Thoracic aorta (tissue), 2 donors: ENCODE data around the gene AHI1. TPM values are rescaled to one million over a fixed set of nuclear protein-coding genes. Genes with fewer than 3 reads are reported as not detected.

ENCODE experiments used
- ATAC-seq: fragments of 150-250 bp; one replicate; pipeline ENCODE4 v1.8.0; 2017; ENCODE audit warnings: low read depth; ENCODE audit not compliant: insufficient number of reproducible peaks, low FRiP score
- DNase-seq: peaks from one replicate; pipeline ENCODE4 v3.0.0-alpha.2; 2020; ENCODE audit warnings: low spot score
- H3K27ac ChIP-seq, 2 donors: fragments of 200-600 bp; sonication (generic); 1 replicate in 1 of 2; 2 replicates in 1 of 2; pipeline ENCODE4 v1.5.1; 2016; ENCODE audit warnings: mild to moderate bottlenecking in 2 of 2, moderate library complexity in 2 of 2
- H3K27me3 ChIP-seq: fragments of 200-600 bp; sonication (generic); replicated peaks from 2 replicates; pipeline ENCODE4 v1.6.0; 2016; ENCODE audit warnings: mild to moderate bottlenecking; ENCODE audit not compliant: insufficient read depth
- H3K36me3 ChIP-seq: fragments of 200-600 bp; sonication (generic); one replicate; pipeline ENCODE4 v1.5.1; 2016
- H3K4me1 ChIP-seq, 2 donors: fragments of 200-600 bp; sonication (generic); 1 replicate in 1 of 2; 2 replicates in 1 of 2; pipeline versions ENCODE4 v1.5.1 to v1.6.0; 2016; ENCODE audit warnings: low read depth in 2 of 2, mild to moderate bottlenecking in 1 of 2; ENCODE audit not compliant: control insufficient read depth in 1 of 2
- H3K4me3 ChIP-seq: fragments of 200-600 bp; sonication (generic); 2 replicates; pipeline ENCODE4 v1.5.1; 2016; ENCODE audit warnings: mild to moderate bottlenecking
- H3K9me3 ChIP-seq: fragments of 200-600 bp; sonication (generic); 2 replicates; pipeline ENCODE4 v1.5.1; 2016
- CTCF ChIP-seq: fragments of 200-600 bp; sonication (generic); IDR thresholded peaks from one replicate; pipeline ENCODE4 v1.5.1; 2019; ENCODE audit warnings: antibody characterized with exemption
- total RNA-seq, 2 donors: library from RNA; depleted of rRNA; stranded (reverse); fragments of >200 nt; gene quantifications; one replicate each; pipeline versions ENCODE4 v1.1.0 to v1.2.3, GENCODE V29; 2016

AHI1 gene
- total RNA-seq, 2 donors from 2014 or later, result 21.7 to 65.5 TPM

DNA sequence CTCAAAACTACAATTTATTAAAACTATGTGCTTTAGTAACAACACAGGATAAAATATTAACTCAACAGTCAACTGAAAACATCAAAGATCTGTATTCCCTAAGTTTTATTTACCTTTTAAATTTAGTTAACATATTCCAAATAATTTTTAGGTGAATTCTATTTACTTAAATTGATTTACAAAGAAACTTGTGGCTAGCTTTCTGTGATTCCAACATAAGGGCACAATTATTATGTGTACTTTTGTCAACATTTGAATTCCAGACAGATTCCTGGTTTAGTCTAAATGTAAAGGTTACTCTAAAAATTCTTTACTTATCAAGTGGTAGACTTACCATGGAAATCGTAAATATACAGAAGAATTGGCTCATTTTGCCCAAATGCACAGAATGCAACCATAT is 70.7 kb downstream of the AHI1 start:
- Histone ChIP-seq H3K27ac (no peak overlapping the region), H3K27me3 (no peaks in the 10 kb centered on the region), H3K4me1 (no peaks in the 10 kb centered on the region), H3K36me3 (no peaks in the 10 kb centered on the region), H3K9me3 (no peaks in the 10 kb centered on the region), H3K4me3 (no peak overlapping the region)
- no peak for ATAC-seq
- DNase-seq, result no peak
- TF ChIP-seq CTCF, result no peak

DNA sequence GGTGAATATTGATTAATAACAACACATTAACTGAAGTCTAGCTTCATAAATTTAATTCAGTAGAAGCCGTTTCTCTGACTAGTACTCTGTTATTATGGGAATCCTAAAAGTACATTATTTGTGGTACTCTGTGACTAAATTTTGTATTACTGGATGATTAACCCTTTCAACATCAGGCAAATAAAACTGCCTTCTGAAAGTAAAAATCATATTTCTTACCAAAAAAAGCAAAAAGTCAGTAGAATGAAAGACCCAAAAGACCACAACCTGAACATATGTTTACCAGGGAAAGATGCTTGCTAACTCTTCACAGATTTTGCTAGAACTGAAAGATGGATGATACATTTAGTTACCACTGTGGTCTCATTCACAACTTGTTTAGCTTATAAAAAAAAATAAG is 73.2 kb downstream of the AHI1 start:
- no peaks in the 10 kb centered on the region for H3K9me3 ChIP-seq
- no peaks in the 10 kb centered on the region for H3K4me1 ChIP-seq
- no peaks in the 10 kb centered on the region for H3K27me3 ChIP-seq
- ATAC-seq (peak; percentile 36), DNase-seq (no peak)
- no peaks in the 10 kb centered on the region for H3K36me3 ChIP-seq
- H3K4me3 ChIP-seq, result no peak overlapping the region
- TF ChIP-seq CTCF, result no peak
- H3K27ac ChIP-seq, result no peak overlapping the region

DNA sequence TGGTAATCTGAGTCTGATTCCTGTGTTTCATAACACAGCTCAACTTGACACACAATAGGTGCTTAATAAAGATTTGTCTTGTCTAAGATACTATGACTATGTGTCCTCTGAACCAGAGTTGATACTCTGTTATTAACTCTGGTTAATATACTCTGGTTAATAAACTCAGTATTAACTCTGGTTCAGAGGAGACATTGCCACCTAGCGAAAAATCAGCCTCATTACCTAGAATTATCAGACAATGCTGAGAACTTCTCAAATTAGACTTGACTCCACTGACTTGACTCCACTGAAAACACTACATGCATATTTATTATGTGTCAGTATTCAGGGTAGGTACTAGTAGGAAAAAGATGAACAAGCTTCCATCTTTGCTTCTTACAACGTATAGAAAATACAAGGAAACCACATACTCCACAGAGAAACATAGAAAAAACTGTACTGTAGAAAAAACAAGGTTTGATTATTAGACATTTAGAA is 73.9 kb downstream of the AHI1 start:
- Histone ChIP-seq H3K27ac (no peak overlapping the region), H3K27me3 (no peaks in the 10 kb centered on the region), H3K4me1 (no peaks in the 10 kb centered on the region), H3K9me3 (no peaks in the 10 kb centered on the region), H3K4me3 (no peak overlapping the region), H3K36me3 (no peaks in the 10 kb centered on the region)
- ATAC-seq, result no peak
- peak; percentile 39 for TF ChIP-seq CTCF
- no peak for DNase-seq

- Histone ChIP-seq H3K4me1 (no peaks in the 10 kb centered on the region), H3K9me3 (no peaks in the 10 kb centered on the region), H3K27ac (no peak overlapping the region), H3K36me3 (no peaks in the 10 kb centered on the region), H3K4me3 (no peak overlapping the region), H3K27me3 (no peaks in the 10 kb centered on the region)
- ATAC-seq (no peak), DNase-seq (no peak)
- TF ChIP-seq CTCF, result no peak
These were observed 78.4 kb downstream of the AHI1 start for GRCh38 chr6:135419162-135419561.

GRCh38 chr6:135418040-135418760 is 79.3 kb downstream of the AHI1 start:
- no peak for ATAC-seq
- no peak overlapping the region for H3K4me3 ChIP-seq
- TF ChIP-seq CTCF, result no peak
- H3K9me3 ChIP-seq, result no peaks in the 10 kb centered on the region
- no peak overlapping the region for H3K27ac ChIP-seq
- no peaks in the 10 kb centered on the region for H3K4me1 ChIP-seq
- no peaks in the 10 kb centered on the region for H3K36me3 ChIP-seq
- H3K27me3 ChIP-seq, result no peaks in the 10 kb centered on the region
- no peak for DNase-seq
